HuH-7 (cell line): ENCODE results near the gene CHRNE.
"Not testable (repeated sequence)": the region's sequence is repeated elsewhere in the genome, so short reads cannot be mapped to it uniquely, and the experiment has no call there.

Experiments
- DNase-seq: peaks from one replicate; pipeline ENCODE4 v3.0.0; 2011; ENCODE audit warnings: low spot score

Gene CHRNE

DNA sequence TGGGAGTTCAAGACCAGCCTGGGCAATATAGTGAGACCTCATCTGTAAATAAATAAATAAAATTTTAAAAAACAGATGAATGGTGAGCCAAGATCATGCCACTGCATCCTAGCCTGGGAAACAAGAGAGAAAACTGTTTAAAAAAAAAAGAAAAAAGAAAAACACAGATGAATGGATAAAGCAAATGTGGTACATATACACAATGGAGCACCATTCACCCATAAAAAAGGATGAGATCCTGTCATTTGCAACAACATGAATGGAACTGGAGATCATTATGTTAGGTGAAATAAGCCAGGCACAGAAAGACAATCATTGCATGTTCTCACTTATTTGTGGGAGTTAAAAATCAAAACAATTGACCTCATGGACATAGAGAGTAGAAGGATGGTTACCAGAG, 3.7 kb upstream of the CHRNE start:
- DNase-seq = not testable (repeated sequence)

GRCh38 chr17:4902540-4902939, 358 bp downstream of the CHRNE start:
- DNase-seq = no peak

DNA sequence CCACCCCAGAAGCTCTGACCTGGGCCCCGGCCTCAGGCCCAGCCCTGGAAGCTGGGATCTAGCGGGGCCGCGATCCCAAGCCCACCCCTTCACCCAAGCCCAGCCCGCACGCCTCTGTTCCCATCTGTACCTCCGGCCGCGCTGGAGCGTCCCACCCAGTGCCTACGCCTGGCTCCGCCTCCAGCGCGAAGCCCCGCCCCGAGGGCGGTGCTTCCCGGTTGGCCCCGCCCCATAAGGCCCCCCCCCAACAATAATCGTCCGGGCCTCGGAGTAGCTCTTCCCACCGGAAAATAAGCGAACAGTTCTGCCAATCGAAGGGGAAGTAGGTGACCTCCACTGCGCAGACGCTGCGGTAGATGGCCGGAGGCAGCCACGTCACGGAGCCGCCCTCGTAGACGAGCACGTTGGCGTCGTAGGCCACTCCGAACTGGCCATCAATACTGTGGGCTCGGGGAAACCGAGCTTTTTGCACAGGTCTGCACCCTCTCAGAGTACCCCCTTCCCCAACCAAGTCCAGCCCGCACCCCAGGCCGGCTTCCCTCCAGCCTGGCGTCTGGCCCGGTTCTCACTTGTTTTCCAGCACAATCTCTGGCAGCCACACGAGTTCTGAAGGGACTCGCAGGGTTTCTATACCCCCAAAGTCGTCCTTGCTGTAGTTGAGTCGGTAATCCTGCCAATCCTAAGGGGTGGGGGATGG, 1.1 kb downstream of the CHRNE start:
- DNase-seq = no peak

DNA sequence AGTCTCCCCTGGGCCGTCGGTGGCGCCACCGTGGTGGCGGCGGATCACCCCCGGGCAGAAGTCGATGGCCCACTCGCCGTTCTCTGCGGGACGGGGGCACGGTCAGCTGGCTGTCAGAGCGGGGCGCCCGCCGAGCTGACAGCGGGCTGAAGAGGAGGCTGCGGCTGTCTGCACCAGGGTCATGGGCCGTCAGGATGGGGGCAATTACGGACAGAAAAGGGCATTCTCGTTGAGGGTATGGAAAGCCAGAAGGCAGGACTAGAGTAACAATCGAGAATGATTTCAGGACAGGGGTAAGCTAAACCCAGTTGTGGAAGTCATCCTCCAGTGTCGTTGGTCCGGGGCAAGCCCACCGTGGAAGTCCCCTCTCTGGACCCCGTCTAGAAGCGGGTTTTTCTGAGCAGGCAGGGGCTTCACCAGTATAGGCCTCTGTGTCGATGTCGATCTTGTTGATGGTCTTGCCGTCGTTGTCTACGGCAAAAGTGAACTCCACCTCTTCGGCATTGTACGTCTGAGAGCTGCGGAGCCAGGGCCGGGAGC, 1.7 kb downstream of the CHRNE start:
- no peak for DNase-seq

GRCh38 chr17:4900231-4901107, 2.4 kb downstream of the CHRNE start:
- DNase-seq = no peak

- no peak for DNase-seq
These were observed 3.3 kb downstream of the CHRNE start, which contains the start of gene C17orf107 for GRCh38 chr17:4899341-4900230. C17orf107 (plus strand) TSS chr17:4899536; CDS start chr17:4899763, 227 bp downstream.

- no peak for DNase-seq
These were observed 4.0 kb downstream of the CHRNE start for GRCh38 chr17:4898927-4899326.

GRCh38 chr17:4898351-4898750, 4.5 kb downstream of the CHRNE start:
- DNase-seq = no peak

DNA sequence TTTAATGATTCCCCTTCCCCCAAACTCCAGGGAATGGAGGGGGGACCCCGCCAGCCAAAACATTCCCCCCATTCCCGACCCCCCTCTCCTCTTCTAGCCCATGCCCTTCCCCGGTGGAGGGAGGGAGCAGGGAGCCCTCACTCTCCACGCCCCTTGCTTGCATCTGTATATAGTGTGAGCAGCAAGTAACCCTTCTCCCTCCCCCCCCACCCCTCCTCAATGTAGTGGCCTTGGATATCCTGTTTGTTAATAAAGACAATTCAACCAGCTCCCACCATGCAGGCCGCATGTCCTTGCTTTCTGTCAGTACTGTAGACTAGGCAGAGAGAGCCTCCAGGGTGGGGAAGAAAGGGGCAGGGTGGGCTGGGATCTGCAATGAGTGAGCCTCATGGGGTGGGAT, 5.1 kb downstream of the CHRNE start:
- DNase-seq = no peak

DNA sequence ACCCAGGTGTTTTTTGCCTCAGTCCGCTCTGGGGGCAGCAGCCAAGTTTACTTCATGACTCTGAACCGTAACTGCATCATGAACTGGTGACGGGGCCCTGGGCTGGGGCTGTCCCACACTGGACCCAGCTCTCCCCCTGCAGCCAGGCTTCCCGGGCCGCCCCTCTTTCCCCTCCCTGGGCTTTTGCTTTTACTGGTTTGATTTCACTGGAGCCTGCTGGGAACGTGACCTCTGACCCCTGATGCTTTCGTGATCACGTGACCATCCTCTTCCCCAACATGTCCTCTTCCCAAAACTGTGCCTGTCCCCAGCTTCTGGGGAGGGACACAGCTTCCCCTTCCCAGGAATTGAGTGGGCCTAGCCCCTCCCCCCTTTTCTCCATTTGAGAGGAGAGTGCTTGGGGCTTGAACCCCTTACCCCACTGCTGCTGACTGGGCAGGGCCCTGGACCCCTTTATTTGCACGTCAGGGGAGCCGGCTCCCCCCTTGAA, 5.7 kb downstream of the CHRNE start:
- no peak for DNase-seq

- no peak for DNase-seq
These were observed 6.3 kb downstream of the CHRNE start for GRCh38 chr17:4896332-4897197.

GRCh38 chr17:4895657-4896331, 7.1 kb downstream of the CHRNE start:
- peak; percentile 28 for DNase-seq

GRCh38 chr17:4895121-4895520, 7.8 kb downstream of the CHRNE start:
- no peak for DNase-seq

DNA sequence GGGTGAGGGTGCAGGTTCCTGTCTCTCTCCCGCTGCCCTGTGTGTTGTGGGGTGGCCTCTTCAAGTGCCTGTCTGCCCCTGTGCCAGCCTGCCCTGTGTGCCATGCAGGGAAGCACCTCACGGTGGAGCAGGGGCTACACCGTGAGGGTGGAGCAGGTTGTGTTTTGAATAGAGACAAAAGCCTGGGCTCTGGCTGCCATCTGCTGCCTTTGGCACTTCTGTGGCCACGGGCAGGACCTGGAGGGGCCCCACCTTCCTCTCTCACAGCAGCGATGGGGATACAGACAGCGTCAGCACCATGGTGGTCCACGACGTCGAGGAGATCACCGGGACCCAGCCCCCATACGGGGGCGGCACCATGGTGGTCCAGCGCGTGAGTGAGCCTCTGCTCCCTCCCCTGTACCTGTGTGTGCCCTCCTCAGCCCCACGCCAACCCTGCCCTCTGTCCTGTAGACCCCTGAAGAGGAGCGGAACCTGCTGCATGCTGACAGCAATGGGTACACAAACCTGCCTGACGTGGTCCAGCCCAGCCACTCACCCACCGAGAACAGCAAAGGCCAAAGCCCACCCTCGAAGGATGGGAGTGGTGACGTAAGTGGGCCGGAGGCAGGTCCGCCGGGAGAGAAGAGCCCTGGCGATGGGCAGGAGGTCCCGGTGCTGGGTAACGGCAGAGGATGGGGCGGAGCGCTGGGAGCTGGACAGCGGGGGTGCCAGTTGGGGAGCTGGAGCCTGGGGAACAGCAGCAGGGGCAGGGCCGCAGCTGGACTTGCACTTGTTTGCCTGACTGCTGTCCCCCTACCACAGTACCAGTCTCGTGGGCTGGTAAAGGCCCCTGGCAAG, 9.0 kb downstream of the CHRNE start:
- DNase-seq = no peak

DNA sequence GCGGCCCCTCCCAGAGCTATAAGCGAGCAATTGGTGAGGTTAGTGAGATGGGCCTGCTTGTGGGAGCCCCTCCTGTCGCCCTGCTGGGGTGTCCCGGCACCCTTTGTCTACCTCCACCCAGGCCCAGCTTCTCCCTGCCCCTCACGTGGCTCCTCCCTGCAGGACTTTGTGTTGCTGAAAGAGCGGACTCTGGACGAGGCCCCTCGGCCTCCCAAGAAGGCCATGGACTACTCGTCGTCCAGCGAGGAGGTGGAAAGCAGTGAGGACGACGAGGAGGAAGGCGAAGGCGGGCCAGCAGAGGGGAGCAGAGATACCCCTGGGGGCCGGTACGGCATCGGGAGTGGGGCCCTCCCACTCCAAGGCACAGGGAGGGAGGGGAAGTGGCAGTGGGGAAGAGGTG, 9.6 kb downstream of the CHRNE start:
- no peak for DNase-seq

- DNase-seq = no peak
These were observed 10.2 kb downstream of the CHRNE start for GRCh38 chr17:4892499-4893221.

DNA sequence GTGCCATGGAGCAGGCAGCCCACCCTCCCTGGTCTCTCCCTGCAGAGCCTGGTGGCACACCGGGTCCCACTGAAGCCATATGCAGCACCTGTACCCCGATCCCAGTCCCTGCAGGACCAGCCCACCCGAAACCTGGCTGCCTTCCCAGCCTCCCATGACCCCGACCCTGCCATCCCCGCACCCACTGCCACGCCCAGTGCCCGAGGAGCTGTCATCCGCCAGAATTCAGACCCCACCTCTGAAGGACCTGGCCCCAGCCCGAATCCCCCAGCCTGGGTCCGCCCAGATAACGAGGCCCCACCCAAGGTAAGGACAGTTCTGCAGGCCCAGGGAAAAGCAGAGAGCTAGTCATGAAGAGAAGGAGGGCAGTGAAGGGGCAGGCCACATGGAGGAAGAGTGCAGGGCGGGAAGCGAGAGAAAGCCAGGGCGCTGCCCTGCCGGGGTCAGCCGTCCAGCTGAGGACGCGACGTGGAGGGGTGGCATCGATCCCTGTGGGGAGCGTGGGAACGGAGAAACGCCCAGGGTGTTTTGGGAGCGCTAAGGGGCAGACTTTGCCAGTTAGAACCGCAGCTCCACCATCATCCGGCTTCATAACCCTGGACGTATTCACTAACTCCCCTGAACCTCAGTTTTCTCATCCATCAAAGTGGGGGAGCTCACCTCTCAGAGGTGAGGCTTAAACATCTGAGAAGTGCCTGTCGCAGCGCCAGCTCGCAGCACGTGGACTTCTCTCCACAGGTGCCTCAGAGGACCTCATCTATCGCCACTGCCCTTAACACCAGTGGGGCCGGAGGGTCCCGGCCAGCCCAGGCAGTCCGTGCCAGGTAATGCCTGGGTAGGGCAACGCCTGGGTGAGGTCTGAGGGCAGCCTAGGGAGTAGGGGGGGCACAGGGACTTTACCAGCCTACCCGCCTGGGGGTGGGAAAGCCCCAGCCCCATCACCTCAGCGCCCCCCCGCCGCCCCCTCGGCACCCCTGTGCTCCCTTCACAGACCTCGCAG, 11.2 kb downstream of the CHRNE start:
- no peak for DNase-seq
